HUES64 (cell line): ENCODE measurements around the gene APOA5.
"Not testable (repeated sequence)": the region's sequence is repeated elsewhere in the genome, so short reads cannot be mapped to it uniquely, and the experiment has no call there.

Experiments
- H3K27ac ChIP-seq: 2 replicates; pipeline ENCODE4 v1.7.0; 2013; ENCODE audit warnings: low read depth, low read length, inconsistent platforms
- H3K27me3 ChIP-seq: 2 replicates; pipeline ENCODE4 v1.6.1; 2013; ENCODE audit warnings: mild to moderate bottlenecking, low read length; ENCODE audit not compliant: insufficient read depth
- H3K36me3 ChIP-seq: 2 replicates; pipeline ENCODE4 v1.6.1; 2013; ENCODE audit warnings: mild to moderate bottlenecking, low read length; ENCODE audit not compliant: insufficient read depth
- H3K4me1 ChIP-seq: 2 replicates; pipeline ENCODE4 v1.6.1; 2013; ENCODE audit warnings: mild to moderate bottlenecking, low read length, moderate library complexity; ENCODE audit not compliant: insufficient read depth
- H3K4me3 ChIP-seq: 2 replicates; pipeline ENCODE4 v1.5.1; 2013; ENCODE audit warnings: mild to moderate bottlenecking, low read length, moderate library complexity
- H3K9ac ChIP-seq: 2 replicates; pipeline ENCODE4 v1.6.1; 2013; ENCODE audit warnings: mild to moderate bottlenecking, low read depth, low read length
- H3K9me3 ChIP-seq: 2 replicates; pipeline ENCODE4 v1.6.1; 2013; ENCODE audit warnings: low read depth, low read length; ENCODE audit not compliant: insufficient read depth
- WGBS: fragments of 150-250, 120-280 bp; methylation state at CpG from one replicate; pipeline ENCODE4 v1.1.7; 2013; ENCODE audit warnings: missing lambda C conversion rate; 5-methylcytosine and 5-hydroxymethylcytosine counted together

The APOA5 gene

GRCh38 chr11:116811194-116811593 lies 19.5 kb upstream of the APOA5 start:
- Histone ChIP-seq H3K9me3 (no peaks in the 10 kb centered on the region), H3K27ac (no peak overlapping the region), H3K4me3 (no peak overlapping the region), H3K36me3 (no peaks in the 10 kb centered on the region), H3K27me3 (no peaks in the 10 kb centered on the region), H3K4me1 (no peaks in the 10 kb centered on the region), H3K9ac (no peak overlapping the region)
- WGBS, result 87% methylated on average over 3 of the region's 3 CpGs

GRCh38 chr11:116808262-116809175 lies 16.8 kb upstream of the APOA5 start:
- Histone ChIP-seq H3K9me3 (no peaks in the 10 kb centered on the region), H3K9ac (no peak overlapping the region), H3K27me3 (no peaks in the 10 kb centered on the region), H3K4me1 (no peaks in the 10 kb centered on the region), H3K4me3 (no peak overlapping the region), H3K36me3 (no peaks in the 10 kb centered on the region), H3K27ac (no peak overlapping the region)
- WGBS, result 88% methylated on average over 13 of the region's 14 CpGs

- no peak overlapping the region for H3K9ac ChIP-seq
- H3K4me1 ChIP-seq, result no peaks in the 10 kb centered on the region
- H3K4me3 ChIP-seq, result no peak overlapping the region
- WGBS, result 86% methylated on average over 6 of the region's 6 CpGs
- no peaks in the 10 kb centered on the region for H3K36me3 ChIP-seq
- no peaks in the 10 kb centered on the region for H3K27me3 ChIP-seq
- H3K27ac ChIP-seq, result no peak overlapping the region
- no peaks in the 10 kb centered on the region for H3K9me3 ChIP-seq
Measured at GRCh38 chr11:116807601-116808261, 16.1 kb upstream of the APOA5 start.

GRCh38 chr11:116804001-116804400 lies 12.3 kb upstream of the APOA5 start:
- Histone ChIP-seq H3K27me3 (no peaks in the 10 kb centered on the region), H3K4me3 (no peak overlapping the region), H3K9ac (no peak overlapping the region), H3K36me3 (no peaks in the 10 kb centered on the region), H3K9me3 (no peaks in the 10 kb centered on the region), H3K27ac (no peak overlapping the region), H3K4me1 (no peaks in the 10 kb centered on the region)
- 82% methylated on average over 3 of the region's 3 CpGs for WGBS

GRCh38 chr11:116801662-116802061 lies 10.0 kb upstream of the APOA5 start:
- H3K9ac ChIP-seq, H3K9me3 ChIP-seq, H3K27ac ChIP-seq, H3K36me3 ChIP-seq, H3K4me1 ChIP-seq, H3K4me3 ChIP-seq, H3K27me3 ChIP-seq: not testable (repeated sequence)

GRCh38 chr11:116800610-116801009 lies 8.9 kb upstream of the APOA5 start:
- 91% methylated on average over 2 of the region's 2 CpGs for WGBS
- Histone ChIP-seq H3K36me3 (no peaks in the 10 kb centered on the region), H3K9me3 (no peaks in the 10 kb centered on the region), H3K9ac (no peak overlapping the region), H3K4me1 (no peaks in the 10 kb centered on the region), H3K27ac (no peak overlapping the region), H3K4me3 (no peak overlapping the region), H3K27me3 (no peaks in the 10 kb centered on the region)

- Histone ChIP-seq H3K9me3 (no peaks in the 10 kb centered on the region), H3K27me3 (no peaks in the 10 kb centered on the region), H3K27ac (no peak overlapping the region), H3K9ac (no peak overlapping the region), H3K4me1 (no peaks in the 10 kb centered on the region), H3K4me3 (no peak overlapping the region), H3K36me3 (no peaks in the 10 kb centered on the region)
- 90% methylated on average over 5 of the region's 5 CpGs for WGBS
Measured at GRCh38 chr11:116798368-116798767, 6.7 kb upstream of the APOA5 start.

GRCh38 chr11:116797816-116798215 lies 6.1 kb upstream of the APOA5 start:
- 94% methylated on average over 5 of the region's 5 CpGs for WGBS
- Histone ChIP-seq H3K4me3 (no peak overlapping the region), H3K36me3 (no peaks in the 10 kb centered on the region), H3K4me1 (no peaks in the 10 kb centered on the region; the same call in 1 of the 2 replicates), H3K27ac (no peak overlapping the region), H3K27me3 (no peaks in the 10 kb centered on the region), H3K9ac (no peak overlapping the region), H3K9me3 (no peaks in the 10 kb centered on the region)

GRCh38 chr11:116796548-116796947 lies 4.9 kb upstream of the APOA5 start:
- Histone ChIP-seq H3K27me3 (no peaks in the 10 kb centered on the region), H3K27ac (no peak overlapping the region), H3K9ac (no peak overlapping the region), H3K36me3 (no peaks in the 10 kb centered on the region), H3K4me1 (peaks cover 2% of the 10 kb centered on the region), H3K4me3 (no peak overlapping the region), H3K9me3 (no peaks in the 10 kb centered on the region)
- 100% methylated on average over 1 of the region's 1 CpG for WGBS

- Histone ChIP-seq H3K9me3 (no peaks in the 10 kb centered on the region), H3K36me3 (no peaks in the 10 kb centered on the region), H3K4me3 (no peak overlapping the region), H3K27me3 (peaks cover 12% of the 10 kb centered on the region; the same call in 1 of the 2 replicates), H3K4me1 (peaks cover 4% of the 10 kb centered on the region), H3K9ac (no peak overlapping the region), H3K27ac (no peak overlapping the region)
- 90% methylated on average over 2 of the region's 2 CpGs for WGBS
Measured at GRCh38 chr11:116794851-116795250, 3.2 kb upstream of the APOA5 start.

GRCh38 chr11:116793772-116794097 lies 2.1 kb upstream of the APOA5 start:
- no peaks in the 10 kb centered on the region for H3K36me3 ChIP-seq
- H3K4me3 ChIP-seq, result no peak overlapping the region
- no peak overlapping the region for H3K27ac ChIP-seq
- 94% methylated on average over 1 of the region's 1 CpG for WGBS
- peaks cover 4% of the 10 kb centered on the region for H3K4me1 ChIP-seq
- H3K9ac ChIP-seq, result no peak overlapping the region
- no peaks in the 10 kb centered on the region for H3K9me3 ChIP-seq
- H3K27me3 ChIP-seq, result peaks cover 18% of the 10 kb centered on the region; the same call in 1 of the 2 replicates
